Raji (cell line): ENCODE data around the gene NKAIN4.

ENCODE experiments used
- POLR2A ChIP-seq: IDR thresholded peaks from 2 replicates; pipeline ENCODE4 v1.6.1; 2011; ENCODE audit warnings: low read depth, low read length, control low read depth; ENCODE audit not compliant: insufficient read depth

The NKAIN4 gene

GRCh38 chr20:63225082-63225454 lies 29.2 kb downstream of the NKAIN4 start:
- TF ChIP-seq POLR2A, result no peak

GRCh38 chr20:63224412-63225081 lies 29.7 kb downstream of the NKAIN4 start:
- TF ChIP-seq POLR2A, result no peak

- no peak for TF ChIP-seq POLR2A
Measured at GRCh38 chr20:63223826-63224207, 30.4 kb downstream of the NKAIN4 start.

GRCh38 chr20:63223121-63223825 lies 31.0 kb downstream of the NKAIN4 start:
- no peak for TF ChIP-seq POLR2A

- TF ChIP-seq POLR2A, result no peak
Measured at GRCh38 chr20:63222541-63222940, 31.7 kb downstream of the NKAIN4 start.

- no peak for TF ChIP-seq POLR2A
Measured at GRCh38 chr20:63220696-63221399, 33.4 kb downstream of the NKAIN4 start.

- no peak for TF ChIP-seq POLR2A
Measured at GRCh38 chr20:63219866-63220521, 34.3 kb downstream of the NKAIN4 start.

GRCh38 chr20:63219447-63219821 lies 34.8 kb downstream of the NKAIN4 start:
- no peak for TF ChIP-seq POLR2A

- no peak for TF ChIP-seq POLR2A
Measured at GRCh38 chr20:63218701-63219446, 35.4 kb downstream of the NKAIN4 start.

- TF ChIP-seq POLR2A, result no peak
Measured at GRCh38 chr20:63217706-63218105, 36.6 kb downstream of the NKAIN4 start.

GRCh38 chr20:63216849-63217471 lies 37.3 kb downstream of the NKAIN4 start:
- TF ChIP-seq POLR2A, result no peak

GRCh38 chr20:63216041-63216848 lies 38.0 kb downstream of the NKAIN4 start, which contains the start of gene YTHDF1:
Gene YTHDF1 (minus strand): TSS chr20:63216131. CDS start chr20:63215892, 239 bp downstream.
- TF ChIP-seq POLR2A, result peak; percentile 88
